GM21576 (cell line): ENCODE data around the gene PSMG4.

Experiments used
- ATAC-seq: cut with Tn5 transposase; IDR thresholded peaks from one replicate; pipeline ENCODE4 v1.9.1; 2021; ENCODE audit warnings: mild to moderate bottlenecking, moderate library complexity; ENCODE audit not compliant: unreplicated experiment

PSMG4 gene

GRCh38 chr6:3305216-3305565, 46.4 kb downstream of the PSMG4 start:
- no peak for ATAC-seq

- no peak for ATAC-seq
Measured at GRCh38 chr6:3305831-3306230, 47.1 kb downstream of the PSMG4 start.

GRCh38 chr6:3306848-3307247, 48.1 kb downstream of the PSMG4 start:
- no peak for ATAC-seq

GRCh38 chr6:3307436-3307835, 48.7 kb downstream of the PSMG4 start:
- ATAC-seq: no peak

- no peak for ATAC-seq
Measured at GRCh38 chr6:3308106-3308505, 49.4 kb downstream of the PSMG4 start.

DNA sequence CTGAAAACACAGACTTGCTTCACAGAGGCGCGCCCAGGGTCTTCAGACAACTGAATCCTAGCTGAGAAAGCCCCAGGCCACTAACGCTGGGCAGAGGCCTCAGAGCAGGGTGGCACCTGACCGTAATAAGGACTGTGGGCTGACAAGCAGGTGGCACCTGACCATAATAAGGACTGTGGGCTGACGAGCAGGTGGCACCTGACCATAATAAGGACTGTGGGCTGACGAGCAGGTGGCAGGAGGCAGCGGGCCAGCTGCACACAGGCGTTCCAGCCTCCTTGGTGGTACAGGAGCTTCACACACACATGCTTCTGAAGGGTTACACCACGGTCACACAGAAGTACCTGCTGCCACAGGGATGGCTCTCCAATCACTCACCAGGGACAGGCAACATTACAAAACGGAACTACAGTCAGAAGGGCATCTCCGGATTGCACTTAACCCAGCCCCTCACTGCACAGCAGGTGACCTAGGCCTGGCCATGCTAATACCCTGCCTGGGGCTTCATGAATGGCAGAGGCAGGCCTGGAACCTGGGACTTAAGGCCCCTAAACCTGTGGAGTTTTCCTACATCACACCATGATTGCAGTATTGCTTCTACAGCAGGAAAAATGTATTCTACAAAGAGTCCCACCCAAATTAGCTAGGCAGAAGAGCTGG, 50.8 kb downstream of the PSMG4 start:
- ATAC-seq: no peak

GRCh38 chr6:3310051-3310448, 51.3 kb downstream of the PSMG4 start:
- ATAC-seq: no peak

DNA sequence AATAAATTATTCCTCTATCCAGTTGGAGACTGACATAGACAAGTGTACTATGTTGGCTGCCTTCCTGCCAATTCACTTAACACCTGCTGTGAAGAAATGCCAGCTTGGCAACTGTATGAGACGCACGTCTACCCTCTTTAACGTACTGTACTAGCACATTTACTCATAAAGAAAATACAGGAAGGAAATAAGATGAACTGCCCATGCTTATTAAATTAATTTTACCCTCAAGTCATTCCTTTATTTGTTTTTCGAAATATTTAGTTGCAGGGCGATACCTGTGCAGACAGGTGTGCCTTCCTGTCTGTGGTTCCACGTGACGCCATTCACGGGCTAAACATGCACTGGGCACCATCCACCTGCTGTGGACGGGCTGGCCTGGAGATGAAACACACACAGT, 52.0 kb downstream of the PSMG4 start:
- no peak for ATAC-seq

DNA sequence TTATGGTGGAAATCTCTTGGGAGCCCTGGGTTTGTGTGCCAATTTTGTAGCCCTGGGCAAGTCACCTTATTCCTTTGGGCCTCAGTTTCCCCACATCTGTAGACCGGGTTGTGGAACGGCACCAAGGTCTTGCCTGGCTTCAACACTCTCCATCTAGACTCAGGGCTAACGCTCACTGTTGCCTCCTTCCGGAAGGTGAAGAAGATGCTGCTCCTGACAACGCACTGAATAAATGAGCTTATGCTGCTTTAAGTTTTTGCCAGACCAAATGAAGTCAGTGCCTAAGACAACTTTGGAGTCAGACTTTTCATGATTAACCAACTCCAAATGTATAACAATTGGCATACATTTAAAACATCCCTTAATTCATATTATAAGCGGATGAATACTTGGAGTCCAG, 53.1 kb downstream of the PSMG4 start:
- ATAC-seq: no peak

DNA sequence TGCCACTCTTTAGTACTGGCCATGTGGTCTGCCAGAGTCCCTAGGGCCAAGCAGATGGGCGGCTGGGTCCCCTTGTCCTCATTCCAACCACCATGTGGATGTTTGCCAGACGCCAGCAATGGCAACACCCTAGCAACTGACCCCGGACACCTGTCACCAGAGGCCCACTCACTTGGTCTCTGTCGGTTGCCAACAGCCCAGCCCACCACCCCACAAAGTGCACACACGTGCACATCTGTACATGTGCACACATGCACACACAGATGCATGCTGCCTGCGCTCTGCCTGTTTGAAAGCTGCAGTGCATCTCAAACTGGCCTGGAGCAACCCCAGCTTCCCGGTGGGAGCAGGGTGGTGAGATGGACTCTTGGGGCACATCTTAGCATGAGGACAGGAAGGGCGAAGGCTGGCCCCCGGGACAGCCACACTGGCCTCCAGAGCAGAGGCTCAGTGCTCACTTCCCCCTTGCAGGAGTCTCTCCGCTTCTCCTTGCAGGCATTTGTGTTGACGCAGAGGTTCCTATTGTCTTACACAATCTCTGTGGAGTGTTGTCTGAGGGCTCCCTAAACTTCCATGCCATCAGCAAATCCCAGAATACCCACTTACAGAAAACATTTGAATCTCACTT, 54.0 kb downstream of the PSMG4 start:
- ATAC-seq: no peak

DNA sequence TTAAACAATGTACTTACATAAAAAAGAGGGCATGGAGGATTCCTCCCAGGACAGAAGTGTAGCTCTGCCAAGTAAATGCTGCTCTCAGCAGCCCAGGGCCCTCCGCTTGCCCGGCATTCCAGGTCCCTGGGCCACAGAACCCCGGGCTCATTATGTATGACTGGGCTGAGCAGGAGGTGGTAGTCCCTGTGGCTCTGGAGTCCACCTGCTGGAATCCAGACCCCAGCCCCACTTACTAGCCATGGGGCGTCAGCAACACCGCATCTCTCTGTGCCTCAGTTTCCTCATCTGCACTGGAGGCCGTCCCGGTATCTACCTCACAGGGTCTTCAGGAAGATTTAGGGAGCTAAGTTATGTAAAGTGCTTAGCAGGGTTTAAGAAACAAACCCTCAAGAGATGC, 55.4 kb downstream of the PSMG4 start:
- no peak for ATAC-seq

DNA sequence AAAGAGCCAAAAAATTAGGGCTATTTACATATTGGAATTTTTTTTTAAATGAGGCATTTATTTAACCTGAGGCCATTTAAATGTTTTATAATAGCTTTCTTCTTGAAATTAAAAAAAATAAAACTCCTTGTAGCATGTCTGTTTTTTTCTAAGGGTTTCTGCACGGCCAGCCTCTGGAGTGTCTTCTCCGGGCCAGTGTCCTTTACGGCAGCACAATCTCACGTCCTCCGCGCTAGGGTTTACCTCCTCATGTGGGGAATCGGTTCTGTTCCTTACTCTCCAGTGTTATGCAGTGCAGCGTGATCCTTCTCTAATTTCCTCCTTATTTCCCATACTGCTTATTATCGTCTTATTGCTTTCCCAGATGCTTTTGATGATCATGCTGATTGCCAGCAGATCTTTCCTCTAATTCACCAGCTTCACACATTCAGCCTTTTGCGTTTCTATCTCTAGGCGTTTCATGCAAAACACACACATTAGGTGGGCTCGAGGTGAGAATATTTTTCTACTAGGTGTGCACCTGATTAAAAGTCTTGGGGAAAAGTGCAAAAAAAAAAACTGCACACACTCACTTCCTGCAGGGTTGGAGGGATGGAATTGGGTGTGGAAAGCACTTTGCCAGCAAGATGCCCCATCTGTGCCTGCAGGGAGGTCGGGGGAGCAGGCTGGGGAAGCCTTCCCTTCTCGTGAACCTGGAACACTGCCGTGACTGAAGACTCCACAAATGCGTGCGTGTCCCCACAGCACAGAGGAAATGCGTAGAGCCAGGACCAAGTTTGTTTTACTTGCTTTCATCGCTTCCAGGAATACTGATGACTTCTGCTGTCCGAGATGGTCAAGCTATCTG, 56.1 kb downstream of the PSMG4 start:
- no peak for ATAC-seq

DNA sequence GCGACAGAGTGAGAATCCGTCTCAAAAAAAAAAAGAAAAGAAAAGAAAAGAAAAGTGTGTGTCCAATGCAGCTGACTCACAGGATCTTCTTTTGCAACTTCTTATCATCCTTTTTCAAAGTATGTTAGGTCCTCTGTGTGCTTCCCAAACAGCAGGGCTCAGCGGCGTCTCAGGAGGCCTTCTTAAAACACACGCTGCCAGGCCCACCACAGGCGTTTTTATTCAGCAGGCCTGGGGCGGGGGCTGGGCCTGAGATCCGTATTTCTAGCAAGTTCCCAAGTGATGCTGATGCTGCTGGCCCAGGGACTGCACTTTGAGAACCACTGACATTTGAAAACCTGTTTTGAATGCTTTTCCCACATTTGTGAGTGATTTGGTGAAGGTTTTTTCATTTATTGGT, 57.1 kb downstream of the PSMG4 start:
- no peak for ATAC-seq

DNA sequence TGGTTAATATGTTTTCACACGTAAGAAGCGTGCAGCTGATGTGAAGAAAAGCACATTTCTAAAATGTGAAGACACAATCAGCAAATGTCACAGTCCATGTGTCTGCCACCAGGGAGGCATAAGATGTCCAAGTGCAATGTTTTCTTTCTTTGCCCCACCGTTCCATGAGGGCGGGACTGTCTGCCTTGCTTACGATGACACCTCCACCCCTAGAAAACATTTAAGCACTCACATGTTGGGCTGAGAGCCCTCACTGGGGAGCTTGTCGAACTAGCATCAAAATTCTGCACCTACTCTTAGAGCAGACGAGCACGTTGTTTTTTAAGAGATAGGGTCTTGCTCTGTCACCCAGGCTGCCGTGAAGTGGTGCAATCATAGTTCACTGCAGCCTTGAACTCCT, 57.6 kb downstream of the PSMG4 start:
- no peak for ATAC-seq

GRCh38 chr6:3316818-3317217, 58.1 kb downstream of the PSMG4 start:
- no peak for ATAC-seq
